ENCODE data around the gene CYP2C9.

CYP2C9 gene

DNA sequence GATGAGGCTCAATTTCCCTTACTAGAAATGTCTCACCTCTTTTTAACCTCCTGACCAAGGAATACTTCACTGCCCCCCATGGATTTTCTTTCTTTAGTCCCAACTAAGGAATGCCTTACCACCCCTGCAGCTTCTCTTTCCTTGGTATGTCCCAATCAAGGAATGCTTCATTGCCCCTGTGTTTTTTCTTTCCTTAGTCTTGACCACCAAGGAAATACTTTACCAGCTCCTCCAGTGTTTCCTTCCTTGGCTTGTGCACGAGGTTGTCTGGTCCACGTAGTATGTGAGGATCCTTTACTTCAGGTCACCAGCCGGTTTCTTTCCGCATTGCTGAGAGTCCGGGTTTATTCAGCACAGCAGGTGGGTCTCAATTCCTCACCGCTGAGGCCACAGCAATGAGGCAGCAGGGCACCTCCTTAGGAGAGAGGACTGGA is 59.3 kb downstream of the CYP2C9 start:
- DNase-seq (ENCODE audit: insufficient read length, low spot score) (no peak), FAIRE-seq (no peak)
- TF ChIP-seq, protein P1, sequence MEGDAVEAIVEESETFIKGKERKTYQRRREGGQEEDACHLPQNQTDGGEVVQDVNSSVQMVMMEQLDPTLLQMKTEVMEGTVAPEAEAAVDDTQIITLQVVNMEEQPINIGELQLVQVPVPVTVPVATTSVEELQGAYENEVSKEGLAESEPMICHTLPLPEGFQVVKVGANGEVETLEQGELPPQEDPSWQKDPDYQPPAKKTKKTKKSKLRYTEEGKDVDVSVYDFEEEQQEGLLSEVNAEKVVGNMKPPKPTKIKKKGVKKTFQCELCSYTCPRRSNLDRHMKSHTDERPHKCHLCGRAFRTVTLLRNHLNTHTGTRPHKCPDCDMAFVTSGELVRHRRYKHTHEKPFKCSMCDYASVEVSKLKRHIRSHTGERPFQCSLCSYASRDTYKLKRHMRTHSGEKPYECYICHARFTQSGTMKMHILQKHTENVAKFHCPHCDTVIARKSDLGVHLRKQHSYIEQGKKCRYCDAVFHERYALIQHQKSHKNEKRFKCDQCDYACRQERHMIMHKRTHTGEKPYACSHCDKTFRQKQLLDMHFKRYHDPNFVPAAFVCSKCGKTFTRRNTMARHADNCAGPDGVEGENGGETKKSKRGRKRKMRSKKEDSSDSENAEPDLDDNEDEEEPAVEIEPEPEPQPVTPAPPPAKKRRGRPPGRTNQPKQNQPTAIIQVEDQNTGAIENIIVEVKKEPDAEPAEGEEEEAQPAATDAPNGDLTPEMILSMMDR (IDR thresholded peaks at IDR 0.05; ENCODE audit: insufficient read depth, missing control alignments), result no peak

DNA sequence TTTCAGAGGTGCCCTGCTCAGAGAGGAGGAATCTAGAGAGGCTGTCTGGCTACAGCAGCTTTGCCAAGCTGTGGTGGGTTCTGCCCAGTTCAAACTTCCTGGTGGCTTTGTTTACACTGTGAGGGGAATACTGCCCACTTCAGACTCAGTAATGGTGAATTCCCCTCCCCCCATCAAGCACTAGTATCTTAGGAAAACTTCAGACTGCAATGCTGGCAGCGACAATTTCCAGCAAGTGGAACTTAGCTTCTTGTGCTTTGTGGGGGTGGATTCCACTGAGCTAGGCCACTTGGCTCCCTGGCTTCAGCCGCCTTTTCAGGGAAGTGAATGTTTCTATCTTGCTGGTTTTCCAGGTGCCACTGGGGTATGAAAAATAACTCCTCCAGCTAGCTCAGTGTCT is 88.0 kb downstream of the CYP2C9 start:
- DNase-seq (ENCODE audit: insufficient read length, low spot score) (no peak), FAIRE-seq (no peak)
- TF ChIP-seq, protein P1 (IDR thresholded peaks at IDR 0.05; ENCODE audit: insufficient read depth, missing control alignments), result no peak

DNA sequence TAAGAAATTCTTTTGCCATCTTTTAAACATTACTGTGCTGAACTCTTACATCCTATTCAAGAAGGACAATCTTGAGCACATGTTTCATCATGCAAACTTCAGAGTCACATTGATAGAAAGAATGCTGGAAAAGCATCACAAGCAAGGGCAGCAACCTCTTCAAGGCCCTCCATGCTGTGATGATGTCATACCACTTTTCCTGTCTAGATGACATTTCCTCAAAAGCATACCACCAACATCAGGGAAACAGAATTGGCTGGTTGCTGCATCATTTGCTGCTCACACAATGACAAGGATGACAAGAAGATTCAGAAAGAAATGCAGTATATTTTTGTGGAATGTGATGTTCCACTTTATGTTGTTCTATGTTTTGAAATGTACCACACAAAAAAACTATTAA is 93.2 kb downstream of the CYP2C9 start:
- TF ChIP-seq, protein P1 (IDR thresholded peaks at IDR 0.05; ENCODE audit: insufficient read depth, missing control alignments), result no peak
- DNase-seq (ENCODE audit: insufficient read length, low spot score) (no peak), FAIRE-seq (no peak)

DNA sequence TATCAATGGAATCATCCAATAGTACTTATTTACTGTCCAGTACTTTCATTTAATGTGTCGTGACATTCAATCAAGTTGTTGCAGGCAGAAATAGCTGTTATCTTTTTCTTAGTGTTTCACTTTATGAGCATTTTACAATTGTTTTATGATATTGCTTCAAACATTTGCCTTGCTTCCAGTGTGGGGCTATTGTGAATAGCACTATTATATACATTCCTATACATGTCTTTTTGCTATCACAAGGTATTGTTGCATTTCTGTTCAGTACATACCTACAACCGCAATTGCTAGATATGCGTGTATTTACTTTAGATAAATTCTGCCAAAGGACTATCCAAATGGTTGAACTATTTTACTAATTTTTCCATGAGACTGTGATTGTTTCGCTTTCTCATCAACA is 95.9 kb downstream of the CYP2C9 start:
- no peak for FAIRE-seq
- TF ChIP-seq, protein P1 (IDR thresholded peaks at IDR 0.05; ENCODE audit: insufficient read depth, missing control alignments), result no peak

DNA sequence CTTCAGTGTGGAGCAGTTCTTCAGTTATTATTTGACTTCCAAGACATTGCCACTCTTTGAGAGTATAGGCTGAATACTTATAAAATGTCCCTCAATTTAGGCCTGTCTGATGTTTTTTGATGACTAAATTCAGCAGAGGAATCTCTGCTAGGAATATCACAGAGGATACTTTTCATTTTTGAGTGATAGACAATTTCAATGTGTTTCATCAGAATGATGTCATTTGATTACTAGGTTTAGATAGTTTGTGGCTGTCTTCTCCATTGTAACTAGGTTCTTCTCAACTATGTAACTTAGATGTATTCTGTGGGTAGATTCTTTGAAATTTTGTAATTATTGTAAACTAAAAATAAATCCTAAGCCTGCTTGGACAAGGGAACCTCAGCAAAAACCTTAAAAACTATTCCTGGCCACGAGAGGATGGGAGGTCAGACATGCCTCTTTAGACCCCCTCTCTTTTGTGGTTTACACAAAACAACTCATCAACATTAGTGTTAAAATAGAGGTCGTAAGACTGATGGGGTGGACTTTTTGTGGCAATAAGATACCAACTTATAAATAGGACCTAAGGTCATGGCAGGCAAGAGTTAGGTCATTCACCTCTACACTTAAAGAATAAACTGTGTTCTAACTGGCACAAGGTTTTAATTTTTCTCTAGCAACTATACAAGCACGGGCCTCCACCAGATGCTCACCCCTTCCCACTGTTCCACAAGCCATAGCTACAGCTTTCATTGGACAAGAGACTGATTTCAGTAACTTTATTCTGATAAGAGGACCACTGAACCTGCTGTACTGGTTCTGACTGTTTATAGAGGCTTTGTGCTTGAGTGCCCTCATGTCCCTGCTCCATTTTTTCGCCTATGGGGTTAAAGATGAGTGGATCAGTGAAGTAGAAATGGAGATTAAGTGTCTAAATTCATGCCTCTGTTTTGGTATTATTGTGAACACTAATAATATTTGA is 97.2 kb downstream of the CYP2C9 start:
- TF ChIP-seq, protein P1 (IDR thresholded peaks at IDR 0.05; ENCODE audit: insufficient read depth, missing control alignments), result no peak
- FAIRE-seq (no peak), DNase-seq (ENCODE audit: insufficient read length, low spot score) (no peak)

More for the DNA sequence above, 95.9 kb downstream of the CYP2C9 start:
- DNase-seq (ENCODE audit: insufficient read length, low spot score), result no peak

DNA sequence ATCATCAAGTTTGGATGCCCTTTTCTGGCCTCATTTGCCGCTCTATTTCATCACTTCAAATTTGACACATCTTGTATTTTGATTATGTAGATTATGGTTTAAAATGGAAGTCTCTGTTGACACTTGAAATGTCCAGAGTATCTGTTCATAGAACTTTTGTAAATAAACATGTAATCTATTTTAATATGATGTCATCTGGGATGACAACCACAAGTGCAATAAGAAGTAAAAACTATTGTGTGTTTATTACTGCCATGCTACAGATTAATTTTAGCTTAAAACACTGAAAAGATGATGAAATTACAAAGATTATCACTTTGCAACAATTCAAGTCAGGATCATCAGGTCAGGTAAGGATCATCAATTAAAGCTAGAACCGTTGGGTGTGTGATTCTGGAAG is 100.8 kb downstream of the CYP2C9 start:
- TF ChIP-seq, protein P1 (IDR thresholded peaks at IDR 0.05; ENCODE audit: insufficient read depth, missing control alignments), result no peak
- FAIRE-seq (no peak), DNase-seq (ENCODE audit: insufficient read length, low spot score) (no peak)

All from D721Med (cell line).